Fibroblast of skin of left quadriceps (primary cell): Measurements from ENCODE around the gene DCHS1.
A peak's percentile ranks its signal among the peaks of the same experiment; 100 is the strongest.

Experiments used
- DNase-seq, 2 experiments: peaks; one replicate each; pipeline ENCODE4 v3.0.0-alpha.2; 2013; ENCODE audit warnings: low read depth in 2 of 2

The DCHS1 gene

DNA sequence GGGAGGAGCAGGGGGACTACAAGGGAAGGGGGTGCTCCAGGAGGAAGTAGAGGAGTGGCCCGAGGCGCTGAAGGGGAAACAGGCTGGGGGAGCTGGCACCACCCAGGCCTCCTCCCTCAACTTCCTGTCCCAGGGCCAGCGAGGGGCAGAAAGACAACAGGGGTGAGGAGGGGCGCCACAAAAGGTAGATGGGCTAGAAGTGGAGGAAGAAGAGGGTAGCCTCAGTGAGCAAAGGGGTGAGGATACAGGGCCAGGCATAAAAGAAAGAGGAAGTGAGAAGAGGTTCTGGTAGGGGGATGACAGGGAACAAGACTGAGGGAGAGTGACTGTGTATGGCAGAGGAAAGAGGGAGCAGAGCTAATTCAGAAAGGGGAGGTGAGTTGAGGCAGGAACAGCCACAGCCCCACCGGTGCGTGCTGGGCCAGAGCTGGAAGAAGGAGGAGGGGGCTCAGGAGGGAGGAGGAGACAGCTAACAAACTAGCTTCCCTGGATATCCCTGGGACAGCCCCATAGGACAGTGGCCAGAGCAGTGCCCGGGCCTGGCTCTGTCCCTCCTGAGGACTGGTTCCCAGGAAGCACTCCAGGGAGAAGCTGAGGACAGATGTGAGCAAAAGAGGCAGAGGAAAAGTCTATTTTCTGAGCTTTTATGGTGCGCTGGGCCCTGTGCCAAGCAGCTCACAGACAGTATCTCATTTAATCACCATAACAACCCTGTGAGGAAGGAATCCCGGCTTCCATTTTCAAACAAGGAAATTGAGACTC lies 8.5 kb downstream of the DCHS1 start:
- DNase-seq = peak; percentile 47

DNA sequence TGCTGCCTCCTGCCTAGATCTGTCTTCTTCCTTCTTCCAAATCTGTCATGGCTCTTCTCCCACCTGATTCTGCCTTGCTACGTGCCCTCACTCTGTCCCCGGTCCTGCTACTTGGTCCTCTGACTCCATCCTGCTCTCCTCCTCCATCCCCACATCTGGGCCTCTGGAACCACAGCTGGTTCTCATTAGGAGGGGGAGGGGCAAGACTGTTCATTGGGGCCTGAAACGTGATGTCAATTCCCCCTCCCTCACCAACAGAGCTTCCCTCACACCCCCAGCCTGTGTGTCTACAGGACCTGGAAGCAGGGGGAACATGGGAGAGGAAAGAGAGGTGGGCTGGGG lies 9.1 kb downstream of the DCHS1 start:
- DNase-seq = peak; percentile 81 to 85

DNA sequence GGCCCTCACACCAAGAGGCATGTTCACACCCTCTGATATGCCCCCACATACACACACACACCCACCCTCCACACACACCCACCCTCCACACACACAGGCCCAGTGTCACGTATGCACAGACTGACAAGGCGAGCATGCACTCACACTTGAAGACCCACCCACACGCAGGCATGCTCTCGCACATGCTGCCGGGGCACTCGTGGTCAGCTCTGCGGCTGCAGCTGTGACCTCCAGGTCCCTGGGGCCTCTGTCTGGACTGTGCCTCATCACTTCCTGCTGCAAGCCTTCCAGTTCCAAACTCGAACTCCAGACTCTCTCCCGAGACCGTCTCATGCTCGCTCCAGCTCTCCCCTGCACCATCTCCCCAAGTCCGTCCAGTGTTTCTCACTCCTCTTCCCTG lies 9.5 kb downstream of the DCHS1 start:
- DNase-seq = peak; percentile 20 to 28

DNA sequence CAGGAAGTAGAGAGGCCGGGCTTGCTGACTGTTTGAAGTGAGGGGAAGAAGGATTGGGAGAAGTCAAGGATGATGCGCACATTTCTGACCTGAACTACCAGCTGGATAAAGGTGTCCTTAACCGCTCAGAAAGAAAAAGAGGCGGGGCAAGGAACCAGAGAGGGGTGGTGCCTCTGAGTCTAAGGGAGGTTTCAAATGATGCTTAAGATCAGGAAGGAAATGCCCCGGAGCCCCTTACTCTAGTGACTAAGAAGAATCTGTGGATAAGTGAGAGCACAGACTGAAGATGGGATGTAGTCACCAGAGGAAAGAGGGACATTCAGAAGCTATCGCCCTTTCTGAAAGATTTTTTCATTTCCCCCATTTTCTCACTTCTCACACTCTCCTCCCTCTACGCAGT lies 12.7 kb downstream of the DCHS1 start:
- no peak for DNase-seq

DNA sequence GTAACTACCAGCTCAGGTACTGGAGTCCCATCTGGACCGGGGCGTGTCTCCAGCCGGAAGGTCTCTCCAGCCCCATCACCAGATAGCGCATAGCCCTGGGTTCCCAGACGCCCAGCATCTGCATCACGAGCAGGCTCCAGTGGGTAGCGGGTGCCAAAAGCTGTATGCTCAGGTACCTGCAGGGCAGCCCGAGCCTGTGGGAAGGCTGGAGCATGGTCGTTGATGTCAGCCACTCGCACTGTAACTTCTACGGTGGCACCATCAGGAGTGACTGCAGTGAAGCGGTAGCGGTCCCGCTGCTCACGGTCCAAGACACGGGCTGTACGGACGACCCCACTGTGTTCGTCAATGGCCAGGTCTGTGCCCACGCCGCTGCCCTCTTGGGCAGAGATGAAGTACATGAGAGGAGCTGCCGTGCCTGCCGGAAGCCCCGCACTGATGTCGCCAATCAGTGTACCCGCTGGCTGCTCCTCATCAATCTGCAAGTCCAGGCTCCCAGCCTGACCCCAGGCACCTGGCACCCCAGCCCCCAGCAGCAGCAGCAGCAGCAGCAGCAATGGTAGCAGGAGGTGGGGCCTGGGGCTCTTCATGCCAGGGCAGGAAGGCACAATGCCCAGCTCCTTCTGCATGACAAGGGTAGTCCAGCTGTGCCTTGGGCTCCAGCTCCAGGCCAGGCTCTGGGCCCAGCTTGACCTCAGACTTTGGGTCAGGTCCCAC lies 14.5 kb downstream of the DCHS1 start:
- no peak for DNase-seq

DNA sequence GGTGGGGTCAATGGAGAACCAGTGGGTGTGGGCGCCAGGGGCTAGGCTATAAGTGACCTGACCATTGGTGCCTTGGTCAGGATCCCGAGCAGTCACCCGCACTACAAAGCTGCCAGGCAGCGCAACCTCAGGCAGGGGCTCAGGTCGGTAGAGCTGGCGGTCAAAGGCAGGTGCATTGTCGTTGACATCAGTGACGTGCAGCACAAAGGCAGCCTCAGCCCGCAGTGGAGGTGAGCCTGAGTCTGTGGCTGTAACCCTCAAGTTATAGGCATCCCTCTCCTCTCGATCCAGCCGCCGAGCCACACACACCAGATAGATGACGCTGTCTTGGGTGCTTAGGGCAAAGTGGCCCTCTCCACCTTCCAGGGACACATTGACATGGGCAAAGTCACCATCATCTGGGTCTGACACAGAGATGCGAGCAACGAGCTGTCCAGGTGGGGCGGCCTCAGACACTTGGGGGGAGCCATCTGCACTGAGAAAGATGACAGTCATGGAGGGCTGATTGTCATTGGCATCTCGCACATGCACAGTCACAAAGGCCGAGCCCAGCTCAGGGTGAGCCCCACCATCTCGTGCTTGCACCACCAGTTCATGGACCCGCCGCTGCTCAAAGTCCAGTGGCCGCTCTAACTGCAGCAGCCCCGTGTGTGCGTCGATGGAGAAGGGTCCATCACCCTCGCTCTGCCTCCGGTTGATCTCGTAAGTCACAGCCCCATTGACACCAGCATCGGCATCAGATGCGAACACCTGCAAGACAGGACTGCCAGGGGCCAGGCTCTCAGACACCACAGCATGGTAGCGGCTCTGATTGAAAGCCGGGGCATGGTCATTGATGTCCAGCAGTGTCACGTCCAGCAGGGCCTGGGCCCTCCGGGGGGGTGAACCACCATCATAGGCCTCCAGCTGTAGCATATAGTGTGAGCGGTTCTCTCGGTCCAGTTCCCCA lies 15.3 kb downstream of the DCHS1 start:
- DNase-seq = no peak

DNA sequence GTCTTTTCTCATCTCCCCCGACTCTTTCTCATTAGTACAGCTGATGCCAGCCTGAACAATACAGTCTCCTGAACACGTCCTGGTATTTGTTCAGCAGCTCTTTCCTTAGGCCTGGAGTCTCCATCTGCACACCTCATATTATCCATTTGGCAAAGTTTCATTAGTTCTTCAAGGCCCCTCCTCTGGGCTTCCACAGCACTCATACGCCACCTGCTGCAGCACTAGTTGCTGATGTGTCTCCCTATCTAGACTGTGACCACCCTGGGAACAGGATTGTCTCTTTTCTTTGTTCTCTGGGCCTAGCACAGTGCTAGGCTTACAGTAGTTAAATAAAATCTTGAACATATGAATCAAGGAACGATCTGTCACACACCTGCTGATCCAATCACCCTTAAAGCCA lies 17.2 kb downstream of the DCHS1 start:
- no peak for DNase-seq

DNA sequence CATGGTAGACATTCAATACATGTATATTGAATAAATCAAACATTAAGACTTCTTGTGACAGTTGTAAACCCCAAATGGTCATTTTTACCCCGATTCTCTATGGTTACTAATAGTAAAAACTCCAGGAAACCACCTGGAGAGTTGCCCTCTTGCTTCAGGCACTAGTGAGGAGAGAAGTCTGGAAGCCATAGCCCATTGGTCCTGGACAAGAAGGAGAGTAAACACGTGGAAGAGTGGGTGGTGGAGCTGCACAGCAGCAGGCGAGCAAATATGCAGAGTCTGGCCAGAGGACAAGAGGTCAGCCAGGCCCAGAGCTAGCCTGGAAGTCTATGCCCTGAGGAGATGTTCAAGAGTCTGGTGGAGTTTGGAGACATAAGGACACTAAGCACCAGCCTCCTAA lies 17.7 kb downstream of the DCHS1 start:
- no peak for DNase-seq

DNA sequence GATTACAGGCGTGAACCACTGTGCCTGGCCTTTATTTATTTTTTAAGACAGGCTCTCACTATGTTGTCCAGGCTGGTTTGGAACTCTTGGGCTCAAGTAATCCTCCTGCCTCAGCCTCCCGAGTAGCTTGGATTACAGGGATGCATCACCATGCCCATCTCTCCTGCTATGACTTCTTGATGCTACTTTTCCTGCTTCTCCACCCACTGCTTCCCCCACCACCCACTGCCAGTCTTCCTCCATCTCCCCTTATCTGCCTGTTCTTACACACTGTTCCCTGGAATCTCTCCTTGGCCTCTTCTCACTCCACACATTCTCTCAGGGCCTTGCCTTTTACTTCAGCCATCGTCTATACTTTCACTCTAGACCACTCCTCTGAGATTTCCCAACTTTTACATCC lies 19.1 kb downstream of the DCHS1 start:
- DNase-seq = no peak

DNA sequence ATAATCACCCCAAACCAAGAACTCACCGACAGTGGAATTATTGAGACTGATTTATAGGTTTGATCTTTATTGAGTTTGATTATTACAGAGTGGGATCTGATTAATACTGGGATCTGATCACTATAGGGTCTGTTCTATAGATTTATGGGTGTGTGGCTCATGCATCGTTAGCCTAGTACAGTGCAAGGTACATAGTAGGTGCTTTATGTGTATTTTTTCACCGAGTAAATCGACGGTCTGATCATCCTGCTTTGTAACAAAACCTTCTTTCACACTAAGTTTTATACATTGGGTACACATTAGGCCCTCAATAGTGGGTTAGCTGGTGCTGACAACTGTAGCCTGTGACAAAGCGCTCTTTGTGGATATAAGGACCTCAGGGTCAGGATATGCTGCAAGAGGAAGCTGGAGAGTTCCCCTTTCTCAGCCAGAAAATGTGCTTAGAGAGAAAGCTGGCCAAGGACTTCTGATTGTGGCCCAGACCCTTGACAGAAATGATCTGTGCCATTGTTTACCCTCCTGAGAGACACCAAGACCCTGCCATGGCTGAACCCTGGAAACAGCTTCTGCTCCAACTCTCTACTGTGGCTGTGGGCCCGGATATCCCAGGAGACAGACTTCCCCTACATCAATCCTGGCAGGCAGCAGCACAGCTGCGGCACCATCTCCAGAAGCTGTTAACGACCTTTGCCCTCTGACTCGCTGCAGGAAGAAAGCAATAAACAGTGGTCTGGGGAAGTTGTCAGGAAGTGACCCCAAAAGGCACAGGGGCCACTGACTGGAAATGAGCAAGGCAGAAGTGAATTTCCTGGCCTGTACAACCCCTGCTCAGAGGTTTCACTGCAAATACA lies 20.3 kb downstream of the DCHS1 start:
- no peak for DNase-seq

DNA sequence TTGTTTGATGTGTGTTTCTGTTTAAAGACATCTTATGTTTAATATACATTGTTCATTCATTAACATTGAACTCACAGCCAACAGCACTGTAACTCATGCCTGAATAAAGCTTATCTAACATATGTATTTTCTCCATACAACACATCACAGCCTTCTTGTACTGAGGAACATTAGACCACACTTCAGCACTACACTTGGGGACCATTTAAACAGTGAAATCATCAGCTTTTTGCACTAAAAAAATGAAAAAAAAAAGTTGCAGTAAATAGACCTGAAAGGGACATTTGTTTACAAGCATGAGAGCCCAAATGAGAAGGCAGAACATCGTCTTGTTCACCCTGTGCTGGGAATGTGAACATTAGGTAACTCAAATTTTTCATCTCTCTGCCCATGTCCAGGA lies 21.1 kb downstream of the DCHS1 start:
- no peak for DNase-seq

DNA sequence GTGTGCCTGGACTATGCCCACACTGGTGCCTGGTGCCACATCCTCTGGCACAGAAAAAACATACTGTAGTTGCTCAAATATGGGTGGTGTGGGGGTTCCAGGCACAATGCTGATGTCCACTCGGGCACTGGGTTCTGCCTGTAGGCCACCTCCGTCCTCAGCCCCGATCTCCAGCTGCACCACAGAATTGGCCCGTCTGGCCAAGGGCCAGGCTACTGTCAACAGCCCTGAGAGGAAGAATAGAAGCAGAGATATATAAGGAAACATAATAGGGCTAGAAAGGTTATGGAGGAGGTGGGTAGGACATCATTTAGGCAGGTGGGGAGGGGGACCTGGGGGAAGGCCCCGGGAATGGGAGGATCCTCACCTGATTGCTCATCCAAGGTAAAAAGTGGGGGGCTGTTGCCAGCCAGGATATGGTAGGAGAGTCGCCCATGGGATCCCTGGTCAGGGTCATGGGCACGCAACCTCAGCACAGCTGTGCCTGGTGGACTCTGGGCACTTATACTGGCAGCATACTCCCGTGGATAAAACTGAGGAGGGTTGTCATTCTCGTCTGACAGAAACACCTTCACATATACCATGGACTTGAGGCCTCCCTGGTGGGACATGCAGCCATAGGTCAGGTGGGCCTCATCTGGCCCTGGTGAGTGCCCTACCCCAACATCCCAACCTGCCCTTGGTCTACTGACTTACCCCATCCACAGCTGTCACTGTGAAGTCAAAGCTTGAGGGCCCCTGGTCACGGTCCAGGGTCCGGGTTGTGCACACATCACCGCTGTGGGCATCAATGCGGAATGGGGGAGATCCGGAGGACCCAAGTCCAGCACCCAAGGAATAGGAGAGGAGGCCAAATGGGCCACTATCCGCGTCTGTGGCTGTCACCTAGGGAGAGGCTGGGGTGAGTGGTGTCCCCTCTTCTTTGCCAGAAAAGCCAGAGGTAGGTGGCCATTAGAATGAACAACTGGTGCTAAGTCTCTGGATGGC lies 21.9 kb downstream of the DCHS1 start:
- no peak for DNase-seq

DNA sequence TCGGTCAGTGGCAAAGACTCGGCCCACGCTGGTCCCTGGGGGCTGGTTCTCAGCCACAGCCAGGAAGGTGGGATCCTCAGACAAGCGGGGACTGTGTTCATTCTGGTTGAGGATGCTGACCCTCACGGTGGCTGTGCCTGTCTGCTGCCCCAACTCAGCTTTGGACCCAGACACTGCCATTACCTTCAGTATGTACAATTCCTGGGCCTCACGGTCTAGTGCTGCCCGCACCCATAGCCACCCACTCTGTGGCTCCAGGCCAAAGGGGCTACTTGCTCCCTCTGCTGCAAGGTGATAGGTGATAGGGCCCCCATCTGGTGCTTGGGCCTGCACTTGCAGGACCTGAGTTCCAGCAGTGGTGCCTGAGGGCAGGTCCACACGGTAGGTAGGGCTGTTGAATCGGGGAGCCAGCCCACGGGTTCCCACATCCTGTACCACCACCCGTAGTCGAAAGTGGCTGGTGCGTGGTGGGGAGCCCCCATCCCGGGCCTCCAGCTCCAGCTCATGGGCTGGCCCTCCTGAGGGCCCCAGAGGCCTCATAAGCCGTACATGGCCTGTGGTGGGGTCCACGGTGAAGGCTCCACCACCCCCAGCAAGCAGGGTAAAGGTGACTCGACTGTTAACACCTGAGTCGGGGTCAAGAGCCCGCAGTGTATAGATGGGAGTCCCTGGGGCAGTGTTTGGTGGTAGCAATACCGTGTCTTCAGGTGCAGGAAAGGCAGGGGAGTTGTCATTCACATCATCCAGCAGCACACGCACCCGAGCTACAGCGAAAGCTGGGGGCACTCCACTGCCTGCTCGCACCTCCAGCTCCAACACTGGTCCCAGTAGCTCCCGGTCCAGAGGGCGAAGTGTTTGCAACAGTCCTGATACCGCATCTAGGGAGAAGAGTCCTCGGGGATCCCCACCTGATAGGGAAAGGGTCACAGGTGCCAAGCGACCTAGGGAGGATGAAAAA lies 23.2 kb downstream of the DCHS1 start:
- no peak for DNase-seq

DNA sequence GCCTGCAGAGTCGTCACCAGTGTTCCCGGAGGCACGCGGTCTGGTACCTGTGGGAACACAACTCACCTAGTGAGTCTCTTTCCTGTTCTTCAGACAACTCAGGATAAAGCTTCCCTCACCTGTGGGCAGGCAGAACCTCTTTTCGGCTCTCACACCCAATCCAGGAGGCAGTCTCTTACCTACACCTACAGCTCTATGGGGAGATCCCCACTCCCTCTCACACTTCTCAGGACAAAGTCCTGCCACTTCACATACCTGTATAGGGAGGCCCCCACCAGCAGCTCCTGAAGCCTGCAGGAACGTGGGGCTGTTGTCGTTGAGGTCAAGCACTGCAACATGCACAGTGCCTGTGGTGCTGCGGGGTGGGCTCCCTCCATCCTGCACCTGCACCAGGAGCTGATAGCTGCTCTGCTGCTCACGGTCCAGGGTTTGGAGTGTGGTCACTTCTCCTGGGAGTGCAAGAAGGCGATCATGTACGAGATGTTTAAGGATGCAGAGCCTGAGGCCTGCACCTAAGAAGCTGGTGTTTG lies 24.2 kb downstream of the DCHS1 start:
- DNase-seq = no peak

DNA sequence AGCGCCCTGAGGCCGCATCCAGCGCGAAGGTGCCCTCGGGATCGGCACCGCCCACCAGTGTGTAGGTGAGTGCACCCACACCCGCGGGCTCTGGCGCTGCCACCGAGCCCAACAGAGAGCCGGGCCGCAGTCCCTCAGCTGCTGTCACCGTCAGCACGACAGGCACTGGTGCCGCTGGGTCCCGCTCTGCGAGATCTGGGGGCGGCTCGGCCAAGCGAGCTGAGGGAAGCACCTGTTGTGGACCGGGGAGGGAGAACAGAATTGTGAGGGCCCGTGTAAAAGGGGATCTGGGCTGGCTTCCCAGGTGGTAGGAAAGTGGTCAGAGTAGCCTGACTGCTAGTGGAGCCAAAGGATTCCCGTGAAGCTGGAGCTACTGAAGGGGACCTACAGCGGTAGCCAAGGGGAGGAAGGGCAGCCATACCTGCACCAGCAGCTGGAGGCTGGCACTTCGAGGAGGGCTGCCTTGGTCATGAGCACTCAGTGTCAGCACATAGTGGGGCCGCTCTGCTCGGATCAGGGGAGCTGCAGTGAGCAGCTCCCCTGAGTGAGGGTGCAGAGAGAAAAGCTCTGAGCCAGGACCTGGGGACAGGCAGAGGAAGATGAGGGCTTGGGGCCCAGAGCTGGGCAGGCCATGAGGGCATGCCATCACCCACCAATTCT lies 24.8 kb downstream of the DCHS1 start:
- DNase-seq = no peak

DNA sequence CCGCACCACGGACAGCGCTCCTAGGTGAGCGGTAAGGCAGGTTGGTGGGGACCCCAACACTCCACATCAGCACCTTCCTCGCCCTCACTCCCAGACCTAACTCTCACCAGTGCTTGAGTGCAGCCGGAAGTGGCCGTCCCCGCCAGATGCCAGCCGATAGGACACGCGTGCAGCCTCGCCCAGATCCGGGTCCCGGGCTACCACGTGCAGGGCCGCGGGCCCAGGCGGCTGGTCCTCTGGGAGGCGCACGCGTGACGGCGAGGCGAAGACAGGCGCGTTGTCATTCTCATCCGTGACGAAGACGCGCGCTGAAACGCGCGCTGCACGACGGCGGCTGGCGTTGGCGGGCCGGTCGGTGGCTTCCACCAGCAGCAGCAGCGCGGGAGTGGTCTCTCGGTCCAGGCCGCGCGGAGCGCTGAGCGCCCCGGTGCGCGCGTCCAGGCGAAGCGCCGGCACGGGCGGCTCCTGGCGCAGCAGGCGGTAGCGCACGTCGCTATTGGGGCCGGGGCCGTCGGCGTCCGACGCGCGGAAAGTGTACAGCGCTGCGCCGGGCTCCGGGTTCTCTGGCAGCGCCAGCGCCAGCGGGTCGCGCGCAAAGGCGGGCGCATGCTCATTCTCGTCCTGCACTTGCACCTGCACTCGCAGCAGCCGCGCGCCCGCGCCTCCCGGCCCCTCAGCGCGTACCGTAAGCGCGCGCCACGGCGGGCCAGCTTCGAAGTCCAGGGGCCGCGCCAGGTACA lies 25.5 kb downstream of the DCHS1 start:
- no peak for DNase-seq

DNA sequence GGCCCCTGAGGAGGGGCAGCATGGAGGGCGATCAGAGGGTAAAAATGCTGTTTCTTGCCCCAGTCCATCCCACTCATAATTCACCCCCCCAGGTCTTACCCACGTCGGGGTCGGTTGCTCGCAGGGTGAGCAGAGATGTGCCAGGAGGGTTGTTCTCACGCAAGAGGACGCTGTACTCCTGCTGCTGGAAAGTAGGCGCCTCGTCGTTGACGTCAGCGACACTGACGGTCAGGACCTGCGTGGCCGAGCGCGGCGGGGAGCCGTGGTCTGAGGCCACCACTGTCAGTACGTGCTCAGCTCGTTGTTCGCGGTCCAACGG lies 26.1 kb downstream of the DCHS1 start:
- DNase-seq = no peak

DNA sequence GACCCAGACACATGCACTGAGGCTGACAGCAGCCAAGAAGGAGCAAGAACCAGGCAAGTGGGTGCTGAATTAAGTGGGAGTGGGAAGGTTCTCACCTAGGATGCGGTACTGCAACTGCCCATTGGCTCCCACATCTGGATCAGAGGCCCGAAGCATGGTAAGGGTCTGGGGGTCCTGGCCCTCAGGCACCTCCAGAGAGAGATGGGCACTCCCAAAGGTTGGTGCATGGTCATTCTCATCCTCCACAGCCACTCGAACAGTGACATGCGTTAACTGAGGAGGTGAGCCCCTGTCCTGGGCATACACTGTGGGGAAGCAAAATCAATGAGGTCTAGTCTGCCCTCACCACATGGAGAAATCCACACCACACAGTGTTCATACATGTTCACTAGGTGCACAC lies 27.1 kb downstream of the DCHS1 start:
- DNase-seq = no peak
